Trophoblast cell (in vitro differentiated cells and primary cell): Measurements from ENCODE around the gene KLHDC7B.

Experiments used
- DNase-seq, 2 donors: peaks; one replicate each; pipeline ENCODE4 v3.0.0-alpha.2; 2016
- H2AFZ ChIP-seq: 2 replicates; pipeline ENCODE4 v1.6.1; 2013; ENCODE audit warnings: low read length, moderate library complexity, mild to moderate bottlenecking; ENCODE audit not compliant: insufficient read depth, poor library complexity
- H2AK5ac ChIP-seq: 2 replicates; pipeline ENCODE4 v1.6.1; 2013; ENCODE audit warnings: mild to moderate bottlenecking, low read length
- H2BK120ac ChIP-seq: 2 replicates; pipeline ENCODE4 v1.6.1; 2013; ENCODE audit warnings: low read length, mild to moderate bottlenecking, moderate library complexity; ENCODE audit not compliant: insufficient read depth, poor library complexity
- H2BK12ac ChIP-seq: 2 replicates; pipeline ENCODE4 v1.6.1; 2013; ENCODE audit warnings: mild to moderate bottlenecking, low read length, moderate library complexity
- H2BK5ac ChIP-seq: 2 replicates; pipeline ENCODE4 v1.6.1; 2013; ENCODE audit warnings: low read length, low read depth, moderate library complexity, mild to moderate bottlenecking; ENCODE audit not compliant: poor library complexity
- H3K14ac ChIP-seq: 2 replicates; pipeline ENCODE4 v1.6.1; 2013; ENCODE audit warnings: mild to moderate bottlenecking, low read length
- H3K18ac ChIP-seq: 2 replicates; pipeline ENCODE4 v1.6.1; 2013; ENCODE audit warnings: mild to moderate bottlenecking, low read length
- H3K23ac ChIP-seq: 2 replicates; pipeline ENCODE4 v1.6.1; 2013; ENCODE audit warnings: low read length
- H3K27ac ChIP-seq: 2 replicates; pipeline ENCODE4 v1.5.1; 2013; ENCODE audit warnings: low read depth, mild to moderate bottlenecking, inconsistent platforms, low read length, moderate library complexity
- H3K27me3 ChIP-seq: 2 replicates; pipeline ENCODE4 v1.6.1; 2013; ENCODE audit warnings: inconsistent platforms, mild to moderate bottlenecking, low read length, moderate library complexity; ENCODE audit not compliant: insufficient read depth
- H3K36me3 ChIP-seq, 2 experiments: 1 replicate in 1 of 2; 2 replicates in 1 of 2; pipeline ENCODE4 v1.6.1; 2013; ENCODE audit warnings: low read length in 2 of 2, mild to moderate bottlenecking in 2 of 2, moderate library complexity in 1 of 2; ENCODE audit not compliant: insufficient read depth in 2 of 2, control insufficient read depth in 1 of 2
- H3K4ac ChIP-seq: 2 replicates; pipeline ENCODE4 v1.6.1; 2013; ENCODE audit warnings: low read depth, mild to moderate bottlenecking, low read length, moderate library complexity
- H3K4me1 ChIP-seq, 2 experiments: 1 replicate in 1 of 2; 2 replicates in 1 of 2; pipeline ENCODE4 v1.6.1; 2013; ENCODE audit warnings: low read length in 2 of 2, mild to moderate bottlenecking in 2 of 2, moderate library complexity in 1 of 2; ENCODE audit not compliant: insufficient read depth in 2 of 2, control insufficient read depth in 1 of 2
- H3K4me2 ChIP-seq: 2 replicates; pipeline ENCODE4 v1.6.1; 2013; ENCODE audit warnings: inconsistent platforms, mild to moderate bottlenecking, low read length, moderate library complexity
- H3K4me3 ChIP-seq: 2 replicates; pipeline ENCODE4 v1.5.1; 2013; ENCODE audit warnings: mild to moderate bottlenecking, low read depth, low read length, inconsistent platforms
- H3K79me1 ChIP-seq: one replicate; pipeline ENCODE4 v1.6.1; 2013; ENCODE audit warnings: low read length
- H3K79me2 ChIP-seq: 2 replicates; pipeline ENCODE4 v1.6.1; 2013; ENCODE audit warnings: low read length, mild to moderate bottlenecking; ENCODE audit not compliant: control insufficient read depth, insufficient read depth, poor library complexity
- H3K9ac ChIP-seq: 2 replicates; pipeline ENCODE4 v1.6.1; 2013; ENCODE audit warnings: mild to moderate bottlenecking, low read length
- H3K9me3 ChIP-seq: 2 replicates; pipeline ENCODE4 v1.6.1; 2013; ENCODE audit warnings: low read depth, mild to moderate bottlenecking, control low read depth, inconsistent platforms, low read length; ENCODE audit not compliant: insufficient read depth
- H4K12ac ChIP-seq: 2 replicates; pipeline ENCODE4 v1.6.1; 2013; ENCODE audit warnings: low read depth, mild to moderate bottlenecking, low read length, moderate library complexity
- H4K8ac ChIP-seq: 2 replicates; pipeline ENCODE4 v1.6.1; 2013; ENCODE audit warnings: low read depth, mild to moderate bottlenecking, low read length, moderate library complexity
- H4K91ac ChIP-seq: one replicate; pipeline ENCODE4 v1.6.1; 2013; ENCODE audit warnings: low read depth, mild to moderate bottlenecking, low read length, moderate library complexity
- WGBS: extraction: QIAGEN DNeasy Blood & Tissue Kit; methylation state at CpG from one replicate; pipeline ENCODE4 v1.1.7; 2013; ENCODE audit warnings: missing lambda C conversion rate; ENCODE audit not compliant: insufficient read length, insufficient coverage; ENCODE audit errors: extremely low coverage; 5-methylcytosine and 5-hydroxymethylcytosine counted together

Gene KLHDC7B

DNA sequence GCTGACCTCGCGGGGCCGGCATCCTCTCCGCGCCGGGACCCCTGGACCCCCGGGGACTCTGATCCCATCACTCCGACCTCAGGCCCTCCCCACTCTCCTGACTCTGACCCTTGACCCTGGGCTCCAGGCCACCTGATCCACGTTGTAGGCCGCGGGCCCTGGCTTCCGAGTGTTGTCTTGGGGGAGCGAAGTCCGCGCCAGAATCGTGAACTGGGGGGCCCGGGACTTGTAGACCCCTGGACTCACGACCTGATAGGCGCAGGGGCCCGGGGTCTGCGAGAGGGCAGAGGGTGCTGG, 15.2 kb upstream of the KLHDC7B start:
- Histone ChIP-seq H3K79me1 (peaks cover 52% of the 10 kb centered on the region), H3K79me2 (peaks cover 23% of the 10 kb centered on the region), H3K14ac (peak overlapping the region; percentile 75), H4K91ac (peak overlapping the region; percentile 98), H3K9ac (peak overlapping the region; percentile 44), H3K36me3 (no peaks in the 10 kb centered on the region), H4K12ac (peak overlapping the region; percentile 57), H3K4me2 (peak overlapping the region; percentile 84), H2BK120ac (peak overlapping the region; percentile 70), H2AK5ac (peak overlapping the region; percentile 80), H3K4ac (peak overlapping the region; percentile 60), H3K18ac (peak overlapping the region; percentile 89), H2BK5ac (peak overlapping the region; percentile 65), H3K27ac (peak overlapping the region; percentile 80), H2BK12ac (peak overlapping the region; percentile 63), H2AFZ (peak overlapping the region; percentile 67), H3K4me3 (peak overlapping the region; percentile 41), H3K4me1 (peaks cover 28 to 52% of the 10 kb centered on the region in 2 experiments), H3K9me3 (no peaks in the 10 kb centered on the region), H3K23ac (no peak overlapping the region), H3K27me3 (no peaks in the 10 kb centered on the region), H4K8ac (peak overlapping the region; percentile 92)
- no peak for DNase-seq
- no CpG with 5 or more reads among the region's 21 CpGs for WGBS

DNA sequence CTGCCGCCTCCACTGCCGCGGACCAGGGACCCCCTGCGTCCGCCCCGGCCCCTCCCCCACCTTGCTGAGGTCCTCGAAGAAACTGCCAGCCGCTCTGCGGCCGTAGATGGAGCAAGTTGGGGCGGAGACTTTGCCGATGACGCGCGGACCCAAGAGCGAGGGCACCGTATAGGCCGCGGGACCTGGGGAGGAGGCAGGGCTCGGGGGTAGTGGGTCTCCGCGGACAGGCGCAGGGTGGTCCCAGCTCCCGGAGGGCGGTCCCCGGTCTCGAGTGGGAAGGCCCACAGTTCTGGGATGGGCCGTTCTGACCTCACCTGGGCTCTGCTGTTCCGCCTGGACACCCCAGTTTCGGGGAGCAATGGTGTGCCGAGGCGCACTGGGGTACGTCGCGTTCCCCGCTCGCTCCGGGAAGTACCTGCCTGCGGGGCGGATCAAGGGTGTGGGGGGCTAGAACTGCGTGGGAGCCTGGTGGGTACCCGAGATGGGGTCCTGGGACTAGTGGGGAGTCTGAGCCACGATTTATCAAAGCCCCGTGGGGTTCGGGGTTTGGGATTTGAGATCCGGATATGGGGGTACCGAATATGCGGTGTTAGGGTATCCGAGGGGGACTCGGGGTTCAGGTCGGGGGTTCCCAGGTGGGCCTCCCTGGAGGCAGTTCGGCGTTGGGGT, 14.7 kb upstream of the KLHDC7B start:
- Histone ChIP-seq H4K8ac (peak overlapping the region; percentile 96), H3K9ac (peak overlapping the region; percentile 14), H2BK120ac (peak overlapping the region; percentile 96), H3K36me3 (no peaks in the 10 kb centered on the region), H3K4me2 (peak overlapping the region; percentile 84), H3K79me2 (peaks cover 23% of the 10 kb centered on the region), H4K91ac (peak overlapping the region; percentile 98), H2BK5ac (peak overlapping the region; percentile 87), H3K27me3 (no peaks in the 10 kb centered on the region), H4K12ac (peak overlapping the region; percentile 98), H3K4me3 (peak overlapping the region; percentile 60), H3K27ac (peak overlapping the region; percentile 98), H3K18ac (peak overlapping the region; percentile 99), H3K4ac (peak overlapping the region; percentile 96), H3K9me3 (no peaks in the 10 kb centered on the region), H3K4me1 (peaks cover 28 to 52% of the 10 kb centered on the region in 2 experiments), H3K14ac (peak overlapping the region; percentile 99), H2AFZ (peak overlapping the region; percentile 59), H3K23ac (no peak overlapping the region), H2BK12ac (peak overlapping the region; percentile 87), H3K79me1 (peaks cover 48% of the 10 kb centered on the region), H2AK5ac (peak overlapping the region; percentile 99)
- no CpG with 5 or more reads among the region's 53 CpGs for WGBS
- DNase-seq, result peak; percentile 93

DNA sequence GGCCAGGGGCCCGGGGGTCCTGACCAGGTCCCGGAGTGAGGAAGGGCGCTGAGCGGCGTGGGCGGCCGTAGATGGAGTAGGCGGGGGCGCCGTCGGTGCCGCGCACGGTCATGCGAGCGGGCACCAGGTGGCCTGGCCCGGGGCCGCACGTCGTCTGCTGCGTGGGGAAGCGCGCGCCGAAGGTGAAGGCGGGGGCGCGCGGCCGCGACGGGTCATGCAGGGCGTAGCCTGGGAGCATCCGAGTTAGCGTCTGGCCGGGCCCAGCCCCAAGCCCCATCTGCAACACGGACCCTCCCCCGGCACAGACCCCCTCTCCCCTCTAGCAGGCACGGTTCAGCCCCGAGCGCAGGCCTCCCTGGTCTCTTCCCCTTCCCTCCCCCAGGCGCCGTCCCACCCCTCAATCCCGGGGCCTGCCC, 14.1 kb upstream of the KLHDC7B start:
- Histone ChIP-seq H3K4me1 (peaks cover 28 to 51% of the 10 kb centered on the region in 2 experiments), H3K27ac (peak overlapping the region; percentile 98)

DNA sequence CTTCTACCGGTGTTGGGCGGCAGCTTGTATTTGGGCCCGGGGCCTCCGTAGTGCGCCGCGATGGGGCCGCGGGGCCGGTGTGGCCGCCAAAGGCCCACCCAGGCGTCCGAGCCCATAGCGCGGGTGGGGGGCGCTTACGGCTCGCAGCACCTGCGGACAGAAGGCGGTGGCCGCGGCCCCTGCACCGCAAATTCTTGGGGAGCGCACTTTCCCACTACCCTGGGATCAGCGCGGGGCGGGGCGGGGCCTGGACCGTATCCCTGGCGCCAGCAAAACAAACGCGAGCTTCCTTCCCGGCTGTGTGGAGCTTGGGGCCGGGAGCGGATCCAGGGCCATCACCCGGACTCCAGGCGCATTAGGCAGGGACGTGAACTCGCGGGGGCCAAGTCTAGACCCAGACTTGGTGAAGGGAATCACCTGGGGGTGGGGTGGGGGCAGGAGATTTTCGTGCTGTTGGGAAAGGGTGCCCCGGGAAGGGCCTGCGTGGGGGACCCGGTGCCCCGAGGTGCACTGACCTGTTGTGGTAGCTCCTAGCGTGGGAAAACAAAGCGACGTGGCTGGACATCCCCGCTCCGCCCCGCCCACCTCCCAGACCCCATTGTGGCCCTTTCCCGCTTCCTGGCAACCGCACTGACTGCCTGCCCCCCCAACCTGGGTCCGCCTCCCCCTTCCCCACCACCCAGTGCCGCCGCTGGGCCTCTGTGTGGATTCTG, 13.6 kb upstream of the KLHDC7B start:
- H3K14ac ChIP-seq, result peak overlapping the region; percentile 99
- peak overlapping the region; percentile 98 for H3K27ac ChIP-seq
- peak overlapping the region; percentile 98 for H4K91ac ChIP-seq
- H3K18ac ChIP-seq, result peak overlapping the region; percentile 99
- WGBS, result no CpG with 5 or more reads among the region's 56 CpGs
- H3K79me2 ChIP-seq, result peaks cover 17% of the 10 kb centered on the region
- H3K4ac ChIP-seq, result peak overlapping the region; percentile 96
- H3K4me1 ChIP-seq, result peaks cover 25 to 45% of the 10 kb centered on the region in 2 experiments
- no peak overlapping the region for H3K23ac ChIP-seq
- peak overlapping the region; percentile 99 for H2AK5ac ChIP-seq
- H3K9me3 ChIP-seq, result no peaks in the 10 kb centered on the region
- peak overlapping the region; percentile 96 for H4K8ac ChIP-seq
- DNase-seq, result peak in 1 of 2 donors; percentile 74
- H2BK5ac ChIP-seq, result peak overlapping the region; percentile 87
- peak overlapping the region; percentile 84 for H3K4me2 ChIP-seq
- H3K27me3 ChIP-seq, result no peaks in the 10 kb centered on the region
- peak overlapping the region; percentile 60 for H3K4me3 ChIP-seq
- H3K9ac ChIP-seq, result peak overlapping the region; percentile 63
- peak overlapping the region; percentile 87 for H2BK12ac ChIP-seq
- peaks cover 40% of the 10 kb centered on the region for H3K79me1 ChIP-seq
- peak overlapping the region; percentile 98 for H4K12ac ChIP-seq
- peak overlapping the region; percentile 59 for H2AFZ ChIP-seq
- peak overlapping the region; percentile 96 for H2BK120ac ChIP-seq
- no peaks in the 10 kb centered on the region for H3K36me3 ChIP-seq

More for the DNA sequence above, 14.1 kb upstream of the KLHDC7B start:
- Histone ChIP-seq H3K18ac (peak overlapping the region; percentile 99), H3K27me3 (no peaks in the 10 kb centered on the region), H3K14ac (peak overlapping the region; percentile 99), H2BK12ac (peak overlapping the region; percentile 87), H4K91ac (peak overlapping the region; percentile 98), H2BK120ac (peak overlapping the region; percentile 96), H2AK5ac (peak overlapping the region; percentile 99), H3K4me2 (peak overlapping the region; percentile 84), H3K9ac (peak overlapping the region; percentile 63), H4K12ac (peak overlapping the region; percentile 98), H3K36me3 (no peaks in the 10 kb centered on the region), H3K4ac (peak overlapping the region; percentile 96), H3K79me1 (peaks cover 42% of the 10 kb centered on the region), H2BK5ac (peak overlapping the region; percentile 87), H4K8ac (peak overlapping the region; percentile 96), H3K4me3 (peak overlapping the region; percentile 60), H2AFZ (peak overlapping the region; percentile 59), H3K79me2 (peaks cover 19% of the 10 kb centered on the region), H3K9me3 (no peaks in the 10 kb centered on the region), H3K23ac (no peak overlapping the region)
- WGBS, result no CpG with 5 or more reads among the region's 44 CpGs
- peak; percentile 89 to 91 for DNase-seq
